Loucy (cell line): ENCODE measurements around the gene ALK.

Source experiments
- CTCF ChIP-seq: fragments of 200-600 bp; sonication (generic); conservative IDR thresholded peaks from 2 replicates; pipeline ENCODE4 v1.5.1; 2014; ENCODE audit warnings: mild to moderate bottlenecking, antibody characterized with exemption, low read length
- EZH2phosphoT487 ChIP-seq: fragments of 200-600 bp; IDR thresholded peaks from 2 replicates; pipeline ENCODE4 v1.6.1; 2018; ENCODE audit warnings: antibody characterized with exemption, mild to moderate bottlenecking, moderate library complexity, borderline replicate concordance

DNA sequence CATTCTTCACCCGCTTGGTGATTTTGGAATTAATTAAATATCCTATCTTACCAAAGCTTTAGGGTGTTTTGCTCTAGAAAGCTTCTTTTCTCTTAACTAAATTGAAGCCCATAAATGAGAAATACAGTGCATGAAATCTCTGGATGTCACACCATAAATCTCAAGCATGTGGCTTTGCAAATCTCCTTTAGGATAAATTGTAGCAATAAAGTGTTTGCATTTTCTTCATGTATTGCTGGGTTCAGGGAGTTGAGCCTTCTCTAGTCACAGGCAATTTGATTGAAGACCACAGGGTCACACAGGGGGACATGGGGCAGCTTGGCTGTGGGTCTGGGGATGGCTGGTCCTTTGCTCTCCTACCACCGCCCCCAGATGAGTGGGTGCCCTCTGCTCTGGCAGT, 442.0 kb downstream of the ALK start:
- TF ChIP-seq CTCF (no peak), EZH2phosphoT487 (no peak)
